Activated naive CD4-positive, alpha-beta T cell treated with anti-CD3 and anti-CD28 coated beads for 36 hours (primary cell): ENCODE data around the gene M6PR. TPM values are rescaled to one million over a fixed set of nuclear protein-coding genes. Genes with fewer than 3 reads are reported as not detected.

Experiments
- total RNA-seq, 2 experiments: library from RNA; stranded (reverse); gene quantifications; one replicate each; pipeline ENCODE4 v1.2.3, GENCODE V29; 2021

M6PR gene
- total RNA-seq, 2 experiments from 2014 or later, result 139 to 140 TPM

Other genes with a start within 250 kb of the M6PR start
- gene A2ML1, start 127.0 kb downstream of the M6PR start, total RNA-seq, result not detected
- gene PHC1, start 35.1 kb downstream of the M6PR start, total RNA-seq, result 10 to 100 TPM; 24.4 to 26.5 TPM
- gene KLRG1, start 39.9 kb upstream of the M6PR start, total RNA-seq, result 1 to 10 TPM; 3.9 to 5.2 TPM
- gene A2M, start 166.3 kb upstream of the M6PR start, total RNA-seq, result not detected